ENCODE measurements around the gene TMEM154. TPM values are rescaled to one million over a fixed set of nuclear protein-coding genes. Genes with fewer than 3 reads are reported as not detected.

Gene TMEM154
- total RNA-seq, 1 donor from 2014 or later = 19.6 TPM

- TF ChIP-seq CTCF (IDR thresholded peaks at IDR 0.05) = no peak
- Histone ChIP-seq H3K4me1 (no peaks in the 10 kb centered on the region), H3K9me3 (no peaks in the 10 kb centered on the region), H3K4me3 (no peak overlapping the region), H3K27me3 (ENCODE audit: low read depth) (no peaks in the 10 kb centered on the region), H3K27ac (no peak overlapping the region), H3K36me3 (no peaks in the 10 kb centered on the region)
- DNase-seq = no peak
- ATAC-seq = no peak
- intact Hi-C loops (cut with DNase I) = no loop called here
These were observed 98.1 kb downstream of the TMEM154 start for GRCh38 chr4:152581536-152582160.

DNA sequence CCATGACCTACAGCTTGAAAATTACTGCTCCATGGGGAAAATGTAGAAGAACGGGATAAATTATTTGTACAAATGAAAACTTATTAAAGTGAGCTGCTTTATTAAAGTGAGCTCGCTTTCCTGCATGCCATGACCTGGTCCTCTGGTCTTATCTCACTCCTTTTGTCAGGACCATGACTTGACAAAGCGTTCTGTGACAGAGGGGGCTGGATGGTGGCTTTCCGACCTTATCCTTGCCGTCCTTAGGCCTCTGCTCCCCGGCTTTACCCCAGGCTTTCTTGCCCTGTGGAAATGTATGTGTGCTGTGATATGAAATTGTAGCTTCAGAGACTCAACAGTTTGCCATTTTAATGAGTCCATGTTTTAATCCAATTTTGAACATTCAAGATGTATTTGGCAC lies 99.9 kb downstream of the TMEM154 start:
- no peak for DNase-seq
- TF ChIP-seq CTCF (IDR thresholded peaks at IDR 0.05) = no peak
- intact Hi-C loops (cut with DNase I) = no loop called here
- H3K9me3 ChIP-seq = no peaks in the 10 kb centered on the region
- no peaks in the 10 kb centered on the region for H3K27me3 ChIP-seq (ENCODE audit: low read depth)
- H3K4me1 ChIP-seq = no peaks in the 10 kb centered on the region
- ATAC-seq = no peak
- H3K36me3 ChIP-seq = no peaks in the 10 kb centered on the region
- no peak overlapping the region for H3K4me3 ChIP-seq
- H3K27ac ChIP-seq = no peak overlapping the region

- H3K27me3 ChIP-seq (ENCODE audit: low read depth) = no peaks in the 10 kb centered on the region
- no peaks in the 10 kb centered on the region for H3K4me1 ChIP-seq
- DNase-seq = no peak
- H3K27ac ChIP-seq = no peak overlapping the region
- H3K4me3 ChIP-seq = no peak overlapping the region
- no peaks in the 10 kb centered on the region for H3K36me3 ChIP-seq
- ATAC-seq = no peak
- intact Hi-C loops (cut with DNase I) = no loop called here
- no peak for TF ChIP-seq CTCF (IDR thresholded peaks at IDR 0.05)
- H3K9me3 ChIP-seq = no peaks in the 10 kb centered on the region
These were observed 100.6 kb downstream of the TMEM154 start for GRCh38 chr4:152579107-152579764.

GRCh38 chr4:152578670-152579069 lies 101.1 kb downstream of the TMEM154 start:
- no peaks in the 10 kb centered on the region for H3K4me1 ChIP-seq

DNA sequence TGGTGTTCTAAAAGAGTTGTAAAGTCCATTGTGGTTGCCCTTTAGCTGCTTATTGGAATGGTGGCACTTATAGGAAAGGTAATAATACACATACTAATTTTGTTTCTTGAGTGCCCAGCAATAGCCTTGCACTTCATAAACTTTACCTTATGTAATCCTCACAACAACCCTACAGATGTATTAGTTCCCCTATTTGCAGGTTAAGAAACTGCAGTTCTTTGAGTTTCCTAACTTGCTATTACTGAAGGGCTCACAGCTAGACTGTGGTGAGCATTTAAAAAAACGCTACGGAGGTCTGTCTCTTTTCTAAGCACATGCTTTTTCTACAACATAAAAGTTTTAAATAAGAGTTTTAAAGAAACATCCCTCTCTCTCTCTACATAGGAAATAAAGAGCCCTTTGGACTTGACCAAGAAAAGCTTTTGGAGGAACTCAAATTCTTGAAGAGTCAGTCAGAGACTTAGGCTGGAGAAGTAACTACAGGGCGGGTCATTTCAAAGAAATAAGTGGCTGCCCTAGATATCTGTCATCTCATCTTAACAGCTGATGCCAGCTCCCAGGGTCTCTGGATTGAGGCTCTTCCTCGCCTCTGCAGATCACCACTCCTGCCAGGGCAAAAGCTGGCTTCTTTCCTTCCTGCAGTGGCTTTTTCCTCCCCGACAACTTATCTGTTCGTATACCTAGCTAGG lies 101.9 kb downstream of the TMEM154 start:
- no peak for ATAC-seq
- intact Hi-C loops (cut with DNase I) = no loop called here

More at GRCh38 chr4:152578670-152579069, 101.1 kb downstream of the TMEM154 start:
- DNase-seq = no peak
- TF ChIP-seq CTCF (IDR thresholded peaks at IDR 0.05) = no peak
- ATAC-seq = no peak
- no peaks in the 10 kb centered on the region for H3K9me3 ChIP-seq
- intact Hi-C loops (cut with DNase I) = no loop called here
- H3K4me3 ChIP-seq = no peak overlapping the region
- H3K27ac ChIP-seq = no peak overlapping the region
- no peaks in the 10 kb centered on the region for H3K36me3 ChIP-seq
- no peaks in the 10 kb centered on the region for H3K27me3 ChIP-seq (ENCODE audit: low read depth)

More for the DNA sequence above, 101.9 kb downstream of the TMEM154 start:
- H3K27me3 ChIP-seq (ENCODE audit: low read depth) = no peaks in the 10 kb centered on the region
- H3K9me3 ChIP-seq = no peaks in the 10 kb centered on the region
- H3K4me3 ChIP-seq = no peak overlapping the region
- DNase-seq = no peak
- H3K36me3 ChIP-seq = no peaks in the 10 kb centered on the region
- H3K27ac ChIP-seq = no peak overlapping the region
- TF ChIP-seq CTCF (IDR thresholded peaks at IDR 0.05) = no peak
- no peaks in the 10 kb centered on the region for H3K4me1 ChIP-seq
